ENCODE measurements around the gene CREB3L1. TPM values are rescaled to one million over a fixed set of nuclear protein-coding genes. Genes with fewer than 3 reads are reported as not detected.

The CREB3L1 gene
- total RNA-seq, 1 donor from 2014 or later, result 11.1 TPM

DNA sequence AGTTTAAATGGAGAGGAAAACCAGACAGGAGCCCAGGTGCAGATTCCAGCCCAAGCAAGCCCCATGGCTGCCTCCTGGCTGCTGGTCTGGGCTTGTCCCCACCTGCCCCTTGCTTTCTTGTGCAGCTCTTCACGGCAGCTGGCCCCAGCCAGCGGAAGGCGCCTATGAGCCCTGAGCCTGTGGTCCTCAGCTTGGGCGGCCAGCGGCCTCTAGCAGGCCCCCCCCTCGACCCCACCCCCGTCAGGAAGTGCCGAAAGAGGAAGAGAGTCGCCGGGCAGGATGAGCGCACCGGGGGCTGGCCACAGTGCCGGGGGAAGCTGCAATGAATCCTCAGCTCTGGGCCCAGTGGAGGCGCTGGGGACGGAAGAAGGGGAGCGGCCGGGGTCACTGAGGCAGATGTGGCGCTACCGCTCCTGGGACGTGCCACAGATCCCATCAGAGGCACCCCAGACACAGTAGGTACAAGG, 67.7 kb downstream of the CREB3L1 start:
- peak; percentile 51 for DNase-seq

DNA sequence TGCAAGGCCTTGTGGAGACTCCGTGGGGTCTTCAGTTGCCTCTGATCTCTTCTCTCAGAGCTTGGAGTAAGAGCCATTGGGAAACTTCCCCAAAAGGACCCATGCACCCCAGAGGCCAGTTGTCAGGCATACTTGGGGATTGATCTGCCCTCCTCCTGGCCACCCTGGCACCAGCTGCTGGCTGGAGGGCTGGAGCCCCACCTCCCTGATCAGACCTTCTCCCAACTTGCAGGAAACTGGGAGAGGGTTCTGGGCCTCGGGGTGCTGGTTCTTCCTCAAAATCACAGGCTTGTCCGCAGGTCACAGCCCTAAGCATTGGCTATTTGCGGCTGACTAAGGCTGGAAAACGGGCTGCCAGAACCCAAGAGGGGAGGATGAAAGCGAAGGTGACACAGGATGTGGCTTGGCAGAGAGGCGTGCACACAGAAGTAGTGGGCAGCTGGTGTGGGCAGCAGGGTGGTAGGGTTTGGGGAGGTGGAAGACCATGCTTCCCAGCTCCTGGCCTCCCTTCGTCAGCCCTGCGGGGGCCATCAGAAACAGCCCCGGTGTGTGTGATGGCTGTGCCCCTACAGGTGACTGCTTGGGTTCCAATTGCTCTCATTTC, 68.5 kb downstream of the CREB3L1 start:
- DNase-seq, result no peak

DNA sequence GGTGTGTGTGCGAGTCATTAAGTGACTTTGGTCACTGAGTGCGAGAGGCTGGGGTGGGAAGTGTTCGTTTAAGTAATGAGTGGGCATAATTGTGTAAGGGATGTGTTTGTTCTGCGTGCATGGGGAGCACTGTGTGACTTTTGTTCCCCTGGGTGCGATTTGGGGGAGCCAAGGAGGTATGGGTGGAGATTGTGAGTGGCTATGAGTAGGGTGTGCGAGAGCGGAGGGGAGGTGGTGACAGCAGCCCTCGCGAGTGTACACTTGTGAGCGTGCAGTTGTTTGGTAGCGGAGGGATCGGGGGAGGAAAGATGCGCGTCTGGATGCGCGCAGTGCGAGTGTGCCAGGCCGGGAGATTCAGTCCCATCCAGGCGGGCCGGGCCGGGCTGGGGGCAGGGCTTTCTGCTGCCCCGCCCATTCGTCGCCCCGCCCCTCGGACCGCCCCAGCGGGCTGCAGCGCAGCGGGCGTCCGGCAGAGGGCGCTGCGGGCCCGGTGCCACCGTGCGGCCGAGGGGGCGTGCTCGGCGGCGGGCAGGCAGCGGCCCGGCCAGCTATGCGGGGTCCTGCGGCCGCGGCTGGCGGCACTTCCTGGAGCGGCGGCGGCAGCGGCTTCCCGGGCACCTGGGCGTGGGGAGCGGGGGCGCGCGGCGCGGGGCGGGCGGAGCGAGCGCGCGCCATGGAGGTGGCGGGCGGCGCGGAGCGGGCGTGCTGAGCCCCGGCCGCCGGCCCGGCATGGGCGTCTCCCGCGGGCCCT, 69.6 kb downstream of the CREB3L1 start, which contains the start of gene DGKZ:
TSS of gene DGKZ (plus strand) at position 578 of the 751 bp plus-strand sequence. CDS start 197 bp downstream, outside the sequence.
- DNase-seq, result peak; percentile 91

DNA sequence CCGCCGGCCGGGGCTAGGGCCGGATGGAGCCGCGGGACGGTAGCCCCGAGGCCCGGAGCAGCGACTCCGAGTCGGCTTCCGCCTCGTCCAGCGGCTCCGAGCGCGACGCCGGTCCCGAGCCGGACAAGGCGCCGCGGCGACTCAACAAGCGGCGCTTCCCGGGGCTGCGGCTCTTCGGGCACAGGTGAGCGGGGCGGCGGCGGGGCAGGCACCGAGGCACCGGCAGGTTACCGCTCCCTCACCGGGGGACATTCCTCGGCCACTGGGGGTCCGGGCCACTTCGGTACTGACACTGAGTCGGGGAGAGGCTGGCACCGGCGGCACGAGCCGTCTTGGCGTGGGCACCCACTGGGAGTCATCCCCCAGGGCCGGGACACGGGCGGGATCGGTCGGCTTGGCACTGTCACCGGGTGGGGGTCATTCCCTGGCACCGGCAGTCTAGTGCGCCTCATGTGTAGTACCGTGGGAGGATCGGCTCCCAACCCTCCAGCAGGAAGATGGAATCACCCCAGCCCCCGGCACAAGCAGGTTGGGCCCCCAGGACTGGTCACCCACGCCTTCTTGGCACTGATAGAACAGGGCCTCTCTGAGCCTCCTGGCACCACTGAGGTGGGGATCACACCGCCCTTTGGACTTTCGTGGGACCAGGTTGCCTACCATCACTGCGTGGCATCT, 70.3 kb downstream of the CREB3L1 start:
- no peak for DNase-seq

DNA sequence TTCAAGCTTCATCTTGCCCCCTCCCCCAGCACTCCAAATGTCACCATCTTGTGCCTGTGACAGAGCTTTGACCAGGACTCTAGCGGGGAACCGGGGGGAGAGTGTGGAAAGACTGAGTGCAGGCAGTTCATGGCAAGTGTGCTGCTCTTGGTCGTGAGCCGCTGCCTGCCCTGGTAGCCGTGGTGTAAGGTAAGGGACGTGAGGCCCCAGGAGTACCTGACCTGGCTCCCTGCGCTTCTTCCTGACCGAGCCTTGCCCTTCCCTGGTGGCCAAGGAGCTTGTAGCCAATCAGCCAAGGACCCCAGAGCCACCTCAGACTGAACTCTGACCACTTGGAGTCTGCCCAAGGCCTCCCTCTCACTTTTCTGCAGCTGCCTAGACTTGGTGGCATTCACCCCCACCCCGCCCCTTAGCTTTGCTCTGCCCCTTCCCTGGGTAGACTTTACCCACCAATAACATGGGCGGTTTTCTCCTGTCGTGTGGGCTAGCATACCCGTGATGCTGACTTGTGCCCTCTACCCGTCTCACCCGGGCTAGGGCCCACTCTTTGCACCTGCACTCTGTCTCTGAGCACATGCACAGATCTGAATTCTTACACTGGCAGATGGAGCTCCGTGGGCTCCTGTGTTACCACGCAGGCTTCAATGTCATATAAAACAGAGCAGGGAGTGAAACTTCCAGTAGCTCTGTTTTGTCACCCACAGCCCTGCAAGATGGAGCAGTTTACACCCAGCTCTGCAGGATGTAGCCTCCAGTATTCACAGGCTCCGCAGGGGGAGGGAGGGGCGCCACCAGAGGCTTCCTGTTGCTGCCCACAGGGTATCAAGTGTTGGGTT, 71.3 kb downstream of the CREB3L1 start:
- no peak for DNase-seq

DNA sequence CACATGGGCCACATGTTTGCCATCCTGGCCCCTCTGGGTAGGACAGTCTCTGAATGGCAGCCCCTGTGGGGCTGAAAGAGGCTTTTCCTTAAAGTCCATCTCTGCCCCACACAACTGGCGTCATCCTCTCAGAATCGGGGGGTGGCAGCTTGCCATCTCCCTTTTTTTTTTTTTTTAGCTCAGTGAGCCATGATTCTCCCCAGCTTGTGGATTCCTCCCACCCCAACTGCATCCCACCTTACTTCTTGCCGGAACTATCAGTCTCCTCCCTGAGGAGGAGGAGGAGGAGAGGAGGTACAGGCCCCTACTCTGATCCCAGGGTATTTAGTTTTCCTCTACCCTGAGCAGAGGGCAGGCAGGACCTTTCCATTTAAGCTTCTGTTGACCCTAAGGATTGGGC, 73.2 kb downstream of the CREB3L1 start:
- no peak for DNase-seq

DNA sequence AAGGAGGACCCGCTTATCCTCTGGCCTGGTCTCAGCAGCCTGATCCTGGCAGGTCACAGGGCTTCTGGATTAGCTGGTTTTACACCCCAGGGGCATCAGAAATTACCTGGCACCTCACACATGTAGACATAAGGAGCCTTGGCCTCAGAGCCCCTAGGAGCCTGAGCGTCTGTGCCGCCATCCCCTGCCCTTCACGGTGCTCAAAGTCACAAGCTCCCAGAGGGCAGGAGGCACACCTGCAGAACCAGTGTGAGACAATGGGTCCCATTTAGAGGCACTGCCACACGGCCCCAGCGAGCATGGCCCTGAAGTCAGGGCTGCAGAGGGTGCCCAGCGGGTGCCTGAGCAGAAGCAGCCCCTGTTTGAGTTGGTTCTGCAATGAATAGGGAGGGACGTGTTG, 73.7 kb downstream of the CREB3L1 start:
- no peak for DNase-seq

DNA sequence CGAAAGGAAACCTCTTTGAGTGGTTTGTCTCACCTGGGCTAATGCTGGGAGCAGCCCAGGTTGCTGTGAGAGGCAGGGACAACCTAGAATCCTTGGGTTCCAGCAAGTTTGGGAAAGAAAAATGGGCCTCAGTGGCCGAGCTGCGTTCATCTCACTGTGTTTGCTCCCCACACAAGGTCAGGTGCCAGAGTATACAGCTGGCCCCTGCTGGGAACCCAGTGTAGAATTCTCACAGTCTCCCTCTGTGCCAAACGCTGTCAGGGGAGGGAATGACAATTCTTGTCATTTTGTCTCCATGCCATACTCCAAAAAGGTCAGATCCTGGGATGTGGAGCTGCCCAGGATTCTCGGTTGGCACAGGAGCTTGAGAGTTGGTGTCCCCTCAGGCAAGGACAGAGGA, 74.1 kb downstream of the CREB3L1 start:
- DNase-seq, result no peak

DNA sequence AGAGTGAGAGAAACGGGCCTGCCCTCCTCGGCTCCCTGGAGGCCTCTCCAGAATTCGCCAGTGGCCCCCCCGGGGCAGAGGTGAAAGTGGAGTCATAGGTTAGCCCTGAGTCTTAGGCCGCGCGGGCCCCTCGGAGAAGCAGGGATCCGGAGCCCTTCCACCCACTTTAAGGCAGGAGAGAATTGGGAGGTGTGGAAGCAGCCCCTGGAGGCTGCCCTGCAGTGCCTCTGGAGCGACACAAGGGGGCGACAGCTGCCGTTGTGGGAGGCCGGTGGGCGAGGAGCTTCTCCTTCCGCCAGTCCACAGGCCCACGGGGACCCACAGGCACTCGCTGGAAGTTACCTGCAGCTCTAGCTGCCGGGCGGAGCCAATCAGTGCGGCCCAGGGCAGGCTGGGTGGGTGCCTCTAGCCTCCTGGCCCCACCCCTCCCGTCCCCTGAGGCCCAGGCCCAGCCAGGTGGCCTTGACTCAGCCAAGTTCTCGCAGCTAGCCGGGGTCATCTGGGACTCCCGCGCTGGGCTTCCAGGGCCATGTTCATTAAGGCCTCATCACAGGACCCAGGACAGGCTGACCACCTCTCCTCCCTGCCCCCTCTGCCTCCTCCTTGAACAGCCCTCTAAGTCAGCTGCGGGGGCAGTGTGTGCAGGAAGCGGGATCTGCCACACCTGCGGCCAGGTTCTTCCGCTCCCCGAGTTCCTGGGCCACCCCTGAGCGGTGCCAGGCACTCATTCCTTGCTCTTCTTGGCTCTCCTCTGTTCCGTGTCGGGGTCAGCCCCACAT, 74.8 kb downstream of the CREB3L1 start:
- DNase-seq, result no peak

DNA sequence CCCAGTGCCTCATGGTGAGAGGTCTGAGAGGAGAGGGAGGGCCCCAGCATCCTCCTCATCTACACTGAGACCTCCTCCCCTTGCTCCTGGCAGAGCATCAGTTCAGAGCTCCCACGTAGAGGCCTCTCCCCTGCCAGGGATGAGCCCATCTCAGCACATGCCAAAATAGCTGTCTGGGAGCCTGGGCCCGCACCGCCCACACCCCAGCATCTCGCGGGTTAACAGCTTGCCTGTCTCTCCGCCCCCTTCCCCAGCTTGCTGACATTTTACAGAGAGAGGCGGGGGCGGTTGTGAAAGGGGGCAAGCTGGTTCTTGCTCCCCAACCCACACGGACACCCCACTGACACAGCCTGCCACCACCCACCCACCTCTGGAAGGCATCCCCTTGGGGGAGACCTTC, 76.2 kb downstream of the CREB3L1 start:
- DNase-seq, result no peak

DNA sequence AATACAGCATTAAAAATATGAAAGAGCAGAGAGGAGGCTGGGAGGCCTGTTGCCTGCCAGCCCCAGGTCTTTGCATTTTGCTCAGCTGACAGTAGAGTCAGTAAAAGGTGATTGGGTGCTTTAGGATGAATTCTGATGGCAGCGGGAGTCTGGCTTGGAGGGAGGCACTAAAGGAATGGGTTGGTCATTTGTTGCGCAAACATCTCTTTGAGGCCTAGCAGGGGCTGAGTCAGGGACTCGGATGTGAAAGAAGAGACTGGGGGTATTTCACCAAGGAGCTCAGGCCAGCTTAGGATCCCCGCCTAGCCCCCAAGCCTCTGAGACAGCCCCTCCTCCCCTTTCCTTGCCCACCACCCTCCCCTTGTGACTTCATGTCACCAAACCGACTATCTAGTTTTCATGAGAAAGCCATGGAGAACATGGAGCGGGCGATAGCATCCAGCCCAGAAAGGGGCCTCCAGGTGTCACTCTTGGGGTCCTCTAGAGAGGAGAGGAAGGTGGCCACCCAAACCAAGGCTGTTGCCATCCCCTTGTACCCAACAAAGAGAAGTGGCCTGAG, 79.5 kb downstream of the CREB3L1 start:
- no peak for DNase-seq

DNA sequence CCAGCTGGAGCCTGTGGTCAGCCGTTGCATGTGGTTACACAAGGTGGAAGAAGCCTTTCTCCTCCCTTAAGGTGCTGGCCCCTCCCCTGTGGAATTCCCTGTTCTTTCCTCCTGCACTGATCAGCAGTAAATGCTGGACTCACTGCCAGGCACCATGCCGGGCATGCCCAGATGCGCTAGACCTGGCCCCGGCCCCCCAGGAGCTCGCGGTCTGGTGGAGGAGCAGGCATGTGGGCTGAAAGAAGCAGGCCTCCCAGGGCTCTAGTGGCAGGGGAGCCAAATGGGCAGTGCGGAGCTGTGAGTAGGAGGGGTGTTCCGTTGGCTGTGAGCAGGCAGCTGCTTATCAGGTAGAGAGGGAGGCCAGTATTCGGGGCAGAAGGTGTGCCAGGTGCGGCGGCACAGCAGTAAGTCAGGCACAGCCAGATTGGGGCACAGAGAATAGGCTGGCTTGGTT, 80.0 kb downstream of the CREB3L1 start:
- no peak for DNase-seq

DNA sequence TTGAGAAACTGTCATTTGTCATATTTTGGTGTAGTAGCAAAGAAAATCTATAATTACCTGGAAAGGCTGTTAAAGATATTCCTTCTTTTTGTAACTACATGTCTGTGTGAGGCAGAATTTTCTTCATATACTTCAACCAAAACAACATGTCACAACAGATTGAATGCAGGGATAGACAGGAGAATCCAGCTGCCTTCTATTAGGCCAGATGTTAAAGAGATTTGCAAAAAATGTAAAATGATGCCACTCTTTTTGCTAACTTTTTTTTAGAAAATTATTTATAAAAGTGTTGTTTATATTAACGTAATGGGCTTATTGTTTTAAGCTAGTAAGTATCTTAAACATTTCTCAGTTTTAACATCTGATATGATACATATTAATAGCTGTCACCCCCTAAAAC, 82.5 kb downstream of the CREB3L1 start:
- DNase-seq, result peak; percentile 59

DNA sequence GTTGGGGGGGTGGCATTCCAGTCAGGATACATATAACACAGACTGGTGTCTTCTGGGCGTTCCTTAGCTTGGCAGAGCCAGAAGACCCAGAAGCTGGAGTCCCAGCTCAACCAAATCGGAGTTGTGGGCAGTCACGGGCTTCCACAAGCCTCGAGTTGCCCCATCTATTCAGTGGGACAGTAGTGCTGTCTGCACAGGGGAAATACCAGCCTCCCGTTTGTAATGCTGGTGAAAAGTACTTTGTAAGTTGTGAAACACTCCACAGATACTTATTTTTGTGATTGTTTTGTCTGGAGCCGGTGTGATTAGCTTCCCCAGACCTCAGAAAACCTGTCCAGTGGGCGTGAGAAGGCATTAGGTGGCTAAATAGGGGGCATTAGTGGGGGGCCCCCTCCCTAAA, 83.4 kb downstream of the CREB3L1 start:
- DNase-seq, result no peak

DNA sequence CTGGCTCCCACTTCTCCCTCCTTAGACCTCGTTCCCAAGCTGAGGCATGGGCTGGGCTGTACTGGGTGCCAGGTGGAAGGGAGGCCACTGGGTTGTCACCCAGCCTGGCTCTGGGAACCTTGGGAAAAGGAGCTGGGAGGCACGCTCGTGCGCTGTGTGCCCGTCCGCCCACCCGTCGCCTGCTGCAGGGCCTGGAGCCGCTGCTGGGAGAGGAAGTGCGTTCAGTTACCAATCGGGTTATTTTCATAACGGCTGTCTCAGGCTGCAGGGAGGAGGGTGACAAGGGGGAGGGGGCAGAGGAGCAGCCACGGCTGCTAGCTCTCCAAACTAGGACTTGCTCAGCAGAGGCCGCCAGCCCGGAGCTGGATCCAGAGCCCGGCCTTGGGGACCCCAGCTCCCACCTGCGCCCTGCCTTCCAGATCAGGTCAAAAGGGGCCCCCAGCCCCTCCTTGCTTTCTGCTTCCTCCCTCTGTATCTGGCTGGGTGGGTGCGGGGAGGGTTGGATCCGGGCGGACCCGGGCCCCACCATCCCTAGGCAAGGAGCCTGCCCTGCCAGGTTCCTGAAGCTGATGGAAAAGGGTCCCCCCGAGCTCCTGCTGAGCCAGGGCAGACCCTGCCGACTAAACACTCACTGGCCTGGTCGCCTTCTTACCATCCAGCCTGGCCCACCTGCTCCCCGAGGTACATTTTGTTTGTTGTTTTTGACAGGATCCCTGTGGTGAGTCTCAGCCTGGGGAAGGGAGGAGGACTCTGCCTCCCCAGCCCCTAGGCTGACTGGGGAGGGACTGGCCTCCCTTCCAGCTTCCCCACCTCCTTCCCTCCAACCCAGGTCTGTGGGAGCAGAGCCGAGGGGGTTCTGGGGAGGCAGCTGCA, 84.1 kb downstream of the CREB3L1 start:
- peak; percentile 91 for DNase-seq

DNA sequence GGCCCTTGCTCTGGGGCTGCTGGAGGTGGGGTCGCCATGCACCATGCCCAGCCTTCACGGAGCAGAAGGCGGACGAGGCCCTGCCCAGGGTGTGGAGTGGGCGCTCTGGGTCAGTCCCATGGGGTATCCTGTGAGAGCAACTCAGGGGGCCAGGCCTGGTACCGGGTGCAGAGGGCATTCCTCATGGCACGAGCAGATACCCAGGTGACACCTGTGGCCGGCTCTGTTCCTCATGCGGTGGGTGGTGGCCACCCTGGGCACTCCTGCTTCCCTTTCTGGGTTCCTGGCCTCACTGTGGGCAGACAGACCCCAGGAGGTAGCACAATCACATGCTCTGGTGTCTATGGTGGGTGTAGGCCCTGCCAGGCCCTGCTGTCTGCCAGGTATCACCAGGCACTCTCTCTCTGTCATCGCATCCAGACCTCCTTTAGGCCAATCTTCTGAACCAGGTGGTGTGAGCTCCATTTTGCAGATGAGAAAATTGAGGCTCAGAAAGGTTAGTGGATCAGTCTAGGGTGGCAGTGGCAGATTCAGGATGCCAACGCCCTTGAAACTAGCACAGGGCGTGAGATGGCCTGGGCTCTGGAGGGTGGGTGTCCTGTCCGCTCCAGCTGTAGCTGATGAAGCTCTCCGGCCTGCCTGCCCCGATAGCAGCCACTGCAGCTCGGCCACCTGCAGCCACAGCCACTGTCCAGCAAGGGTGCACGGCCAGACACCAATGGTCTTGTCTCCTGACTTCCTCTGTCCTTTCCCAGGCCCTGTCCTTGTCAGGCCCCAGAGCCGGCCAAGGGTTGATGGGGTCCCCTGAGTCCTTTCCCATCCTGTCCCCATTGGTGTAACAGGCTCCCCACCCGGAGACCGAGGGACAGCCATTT, 84.9 kb downstream of the CREB3L1 start:
- no peak for DNase-seq

DNA sequence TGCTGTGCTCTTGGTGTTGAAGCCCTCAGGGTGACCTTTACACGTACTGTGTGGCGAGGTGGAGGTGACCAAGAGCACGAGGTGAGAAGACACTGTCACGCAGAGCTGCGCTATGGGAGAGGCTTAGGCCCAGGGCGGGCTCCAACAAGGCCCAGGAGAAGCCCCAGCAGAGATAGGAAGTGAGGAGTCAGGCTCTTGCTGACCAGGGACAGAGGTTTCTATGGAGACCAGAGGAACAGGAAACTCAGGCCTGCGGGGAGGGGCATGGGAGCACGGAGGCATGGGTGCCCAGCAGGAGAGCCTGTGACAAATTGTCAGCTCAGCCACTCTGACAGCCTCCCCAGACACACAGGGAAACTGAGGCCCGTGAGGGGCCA, 85.6 kb downstream of the CREB3L1 start:
- DNase-seq, result no peak

DNA sequence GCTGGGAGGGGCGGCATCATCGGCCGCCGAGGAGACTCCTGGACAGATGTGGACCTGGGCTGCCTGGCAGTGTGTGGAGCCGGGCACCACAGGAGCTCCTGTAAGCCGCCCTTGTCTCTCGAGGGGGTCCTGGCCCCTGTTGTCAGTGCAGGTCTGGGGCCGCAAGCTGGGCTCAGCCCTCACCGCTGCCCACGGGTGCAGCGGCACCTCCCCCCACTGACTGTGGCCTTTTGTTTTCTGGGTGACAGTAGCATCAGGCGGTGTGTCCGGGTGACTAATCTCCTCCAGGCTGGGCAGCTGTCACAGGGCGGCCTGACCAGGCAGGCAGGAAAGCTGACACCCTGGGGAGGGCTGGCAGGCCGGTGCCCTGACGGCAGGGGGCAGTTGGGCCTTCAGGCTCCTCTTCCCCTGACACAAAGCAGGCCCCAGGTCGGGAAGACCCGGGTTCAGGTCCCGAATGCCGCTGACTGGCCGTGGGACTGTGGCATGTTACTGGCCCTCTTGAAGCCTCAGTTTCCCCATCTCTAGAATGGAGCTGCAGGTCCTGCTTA, 86.1 kb downstream of the CREB3L1 start:
- DNase-seq, result peak; percentile 82

DNA sequence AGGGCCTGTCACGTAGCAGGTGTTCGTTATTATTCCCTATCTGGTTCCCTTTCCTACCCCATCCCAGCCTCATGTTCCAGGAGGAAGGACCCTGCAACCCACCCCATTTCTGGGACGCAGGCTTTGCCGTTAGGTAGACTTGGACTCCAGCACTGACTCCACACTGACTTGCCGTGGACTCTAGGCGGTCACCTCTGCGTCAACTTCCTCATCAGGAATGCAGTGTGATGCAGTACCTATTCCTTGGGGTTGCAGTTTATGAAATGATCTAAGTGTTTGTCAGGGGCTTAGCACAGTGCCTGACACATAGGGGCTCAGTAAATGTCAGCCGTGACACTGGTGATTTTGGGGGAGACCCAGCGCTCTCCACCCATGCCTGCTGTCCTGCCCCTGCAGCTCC, 86.6 kb downstream of the CREB3L1 start:
- DNase-seq, result no peak
